IMR-90 (cell line): ENCODE measurements around the gene SLC30A5. TPM values are rescaled to one million over a fixed set of nuclear protein-coding genes. Genes with fewer than 3 reads are reported as not detected.
A peak's percentile ranks its signal among the peaks of the same experiment; 100 is the strongest.
"Not testable (repeated sequence)": the region's sequence is repeated elsewhere in the genome, so short reads cannot be mapped to it uniquely, and the experiment has no call there.

ENCODE experiments used
- ATAC-seq: fragments of 200-7000 bp; cut with Tn5 transposase; 2 replicates; pipeline ENCODE4 v1.9.1; 2020; ENCODE audit warnings: low read depth, mild to moderate bottlenecking, moderate library complexity
- BruUV-seq: library from RNA; stranded (reverse); fragments of 400-500 nt; replicated peaks from 2 replicates; lab custom pipeline; 2021; lab: Mats Ljungman, UMichigan
- CTCF ChIA-PET: fragments of 300-600 bp; formaldehyde crosslinking; extraction: SDS; loops from one replicate; lab custom pipeline; 2021; ENCODE audit warnings: antibody characterized with exemption; lab: Yijun Ruan, JAX
- POLR2A ChIA-PET: fragments of 300-600 bp; sonication (Branson Sonifier 250); formaldehyde crosslinking; loops from one replicate; lab custom pipeline; 2022; ENCODE audit warnings: antibody characterized with exemption; ENCODE audit not compliant: unreplicated experiment; lab: Charles Lee
- DNase-seq: peaks from one replicate; pipeline ENCODE4 v3.0.0; 2013
- H2AFZ ChIP-seq: replicated peaks from 2 replicates; pipeline ENCODE3; 2013; ENCODE audit warnings: low read length, mild to moderate bottlenecking; ENCODE audit not compliant: poor library complexity
- H2AK5ac ChIP-seq: 2 replicates; pipeline ENCODE4 v1.6.1; 2013; ENCODE audit warnings: low read depth, low read length, inconsistent platforms
- H2AK9ac ChIP-seq: replicated peaks from 2 replicates; pipeline ENCODE3; 2013; ENCODE audit warnings: mild to moderate bottlenecking, low read depth, low read length, moderate library complexity; ENCODE audit not compliant: poor library complexity
- H2BK120ac ChIP-seq: 2 replicates; pipeline ENCODE4 v1.6.1; 2013; ENCODE audit warnings: low read depth, low read length, inconsistent platforms
- H2BK15ac ChIP-seq: 3 replicates; pipeline ENCODE4 v1.6.1; 2013; ENCODE audit warnings: low read depth, low read length, inconsistent platforms
- H2BK20ac ChIP-seq: 2 replicates; pipeline ENCODE4 v1.6.1; 2013; ENCODE audit warnings: low read depth, mild to moderate bottlenecking, inconsistent platforms, low read length, moderate library complexity
- H2BK5ac ChIP-seq: 2 replicates; pipeline ENCODE4 v1.6.1; 2013; ENCODE audit warnings: mild to moderate bottlenecking, low read depth, low read length, inconsistent platforms; ENCODE audit not compliant: poor library complexity, severe bottlenecking
- H3K14ac ChIP-seq: replicated peaks from 2 replicates; pipeline ENCODE4 v1.6.1; 2013; ENCODE audit warnings: low read depth, low read length, inconsistent platforms
- H3K18ac ChIP-seq: 2 replicates; pipeline ENCODE4 v1.6.1; 2013; ENCODE audit warnings: low read depth, low read length, control low read depth
- H3K23ac ChIP-seq: 2 replicates; pipeline ENCODE4 v1.6.1; 2013; ENCODE audit warnings: low read depth, low read length, inconsistent platforms
- H3K27ac ChIP-seq: 2 replicates; pipeline ENCODE4 v1.5.1; 2013; ENCODE audit warnings: mild to moderate bottlenecking, control low read depth, low read length; ENCODE audit not compliant: insufficient read depth
- H3K27me3 ChIP-seq: 2 replicates; pipeline ENCODE4 v1.6.1; 2013; ENCODE audit warnings: low read length; ENCODE audit not compliant: control insufficient read depth, insufficient read depth
- H3K36me3 ChIP-seq: 2 replicates; pipeline ENCODE4 v1.6.1; 2013; ENCODE audit warnings: low read length, mixed read lengths; ENCODE audit not compliant: control insufficient read depth, insufficient read depth
- H3K4ac ChIP-seq: 2 replicates; pipeline ENCODE4 v1.6.1; 2013; ENCODE audit warnings: low read depth, low read length, inconsistent platforms
- H3K4me1 ChIP-seq: 2 replicates; pipeline ENCODE4 v1.6.1; 2013; ENCODE audit warnings: low read length, mixed read lengths; ENCODE audit not compliant: control insufficient read depth, insufficient read depth
- H3K4me2 ChIP-seq: 2 replicates; pipeline ENCODE4 v1.6.1; 2013; ENCODE audit warnings: low read depth, mild to moderate bottlenecking, control low read depth, low read length, moderate library complexity
- H3K4me3 ChIP-seq: 2 replicates; pipeline ENCODE4 v1.5.1; 2013; ENCODE audit warnings: low read depth, mild to moderate bottlenecking, control low read depth, low read length, moderate library complexity; ENCODE audit not compliant: insufficient read depth
- H3K56ac ChIP-seq: 2 replicates; pipeline ENCODE4 v1.6.1; 2013; ENCODE audit warnings: low read length, inconsistent platforms; ENCODE audit not compliant: insufficient read depth; ENCODE audit errors: extremely low read depth
- H3K79me1 ChIP-seq, 2 experiments: 2 replicates each; pipeline ENCODE4 v1.6.1; 2013; ENCODE audit warnings: low read length in 2 of 2, inconsistent platforms in 1 of 2, low read depth in 1 of 2
- H3K9ac ChIP-seq: 2 replicates; pipeline ENCODE4 v1.6.1; 2013; ENCODE audit warnings: low read depth, low read length, control low read depth
- H3K9me1 ChIP-seq: 2 replicates; pipeline ENCODE4 v1.6.1; 2013; ENCODE audit warnings: low read length, inconsistent platforms; ENCODE audit not compliant: insufficient read depth
- H3K9me3 ChIP-seq: 2 replicates; pipeline ENCODE4 v1.6.1; 2013; ENCODE audit warnings: low read length; ENCODE audit not compliant: control insufficient read depth, insufficient read depth
- H4K20me1 ChIP-seq: 2 replicates; pipeline ENCODE4 v1.6.1; 2013; ENCODE audit warnings: low read length, inconsistent platforms; ENCODE audit not compliant: insufficient read depth
- H4K5ac ChIP-seq: 2 replicates; pipeline ENCODE4 v1.6.1; 2013; ENCODE audit warnings: mild to moderate bottlenecking, low read depth, low read length, control low read depth
- H4K8ac ChIP-seq, 2 experiments: 2 replicates each; pipeline ENCODE4 v1.6.1; 2013; ENCODE audit warnings: low read depth in 2 of 2, low read length in 2 of 2, control low read depth in 1 of 2, inconsistent platforms in 1 of 2
- H4K91ac ChIP-seq: 2 replicates; pipeline ENCODE4 v1.6.1; 2013; ENCODE audit warnings: low read depth, low read length, inconsistent platforms; ENCODE audit not compliant: insufficient read depth
- MAFK ChIP-seq: IDR thresholded peaks from 2 replicates; pipeline ENCODE4 v1.6.1; 2012; ENCODE audit warnings: low read depth, low read length, improper control_type of control experiment
- WGBS, 2 experiments: methylation state at CpG; one replicate each; pipeline versions ENCODE4 v1.1.5 to v1.1.7; 2013; ENCODE audit warnings: missing lambda C conversion rate in 2 of 2; ENCODE audit not compliant: insufficient read length in 1 of 2; ENCODE audit errors: extremely low coverage in 2 of 2; 5-methylcytosine and 5-hydroxymethylcytosine counted together
- dilution Hi-C: fragments of 300-500 bp; cut with HindIII; formaldehyde crosslinking; loops from one replicate; pipeline ENCODE4 v1.14.3; 2018; ENCODE audit warnings: low sequenced_read_pairs; ENCODE audit not compliant: unreplicated experiment
- in situ Hi-C: fragments of 300-500 bp; cut with MboI; formaldehyde crosslinking; loops from 3 replicates; pipeline ENCODE4 v1.14.3; 2019; ENCODE audit warnings: low sequenced_read_pairs, inconsistent platforms, mixed read lengths
- intact Hi-C: fragments of 100-400 bp; cut with micrococcal nuclease; formaldehyde crosslinking; loops from 2 replicates; pipeline ENCODE4 v1.10.0; 2022
- polyA plus RNA-seq, 3 experiments: library from polyadenylated mRNA; depleted of rRNA; stranded (reverse); fragments of >200 nt; gene quantifications; 2 replicates each; pipeline ENCODE4 v1.2.3, GENCODE V29; 2012; ENCODE audit warnings: low replicate concordance in 1 of 3
- total RNA-seq: library from RNA; depleted of rRNA; stranded (reverse); fragments of >200 nt; gene quantifications from 2 replicates; pipeline ENCODE4 v1.2.3, GENCODE V29; 2012

The SLC30A5 gene
- total and polyA plus RNA-seq, 2 of the 4 experiments (the other 2 are of a cell fraction) = 21.2 to 34.8 TPM

DNA sequence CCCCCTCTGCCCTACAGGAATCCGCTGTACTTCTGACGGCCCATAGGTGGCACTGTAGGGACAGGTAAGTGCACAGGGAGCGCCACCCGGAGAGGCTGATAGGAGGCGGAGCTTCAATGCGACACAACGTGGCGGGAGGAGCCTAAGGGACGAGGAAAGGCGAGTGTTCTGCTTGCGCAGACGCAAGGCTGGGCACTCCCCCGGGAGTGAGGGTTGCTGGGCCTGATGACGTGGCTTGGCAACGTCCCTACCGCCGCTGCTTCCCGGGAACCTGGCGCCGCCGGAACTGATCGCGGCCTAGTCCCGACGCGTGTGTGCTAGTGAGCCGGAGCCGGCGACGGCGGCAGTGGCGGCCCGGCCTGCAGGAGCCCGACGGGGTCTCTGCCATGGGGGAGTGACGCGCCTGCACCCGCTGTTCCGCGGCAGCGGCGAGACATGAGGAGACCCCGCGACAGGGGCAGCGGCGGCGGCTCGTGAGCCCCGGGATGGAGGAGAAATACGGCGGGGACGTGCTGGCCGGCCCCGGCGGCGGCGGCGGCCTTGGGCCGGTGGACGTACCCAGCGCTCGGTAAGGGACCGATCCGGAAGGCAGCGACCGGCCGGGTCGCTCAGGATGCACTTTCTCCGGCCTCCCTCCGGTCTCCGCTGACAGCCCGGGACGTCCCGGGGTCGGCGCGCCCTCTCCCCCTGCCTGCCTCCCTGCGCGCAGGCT lies at the start of gene SLC30A5 (continued):
- TF ChIP-seq MAFK = peak; percentile 29; the same call in 1 of the 2 replicates

DNA sequence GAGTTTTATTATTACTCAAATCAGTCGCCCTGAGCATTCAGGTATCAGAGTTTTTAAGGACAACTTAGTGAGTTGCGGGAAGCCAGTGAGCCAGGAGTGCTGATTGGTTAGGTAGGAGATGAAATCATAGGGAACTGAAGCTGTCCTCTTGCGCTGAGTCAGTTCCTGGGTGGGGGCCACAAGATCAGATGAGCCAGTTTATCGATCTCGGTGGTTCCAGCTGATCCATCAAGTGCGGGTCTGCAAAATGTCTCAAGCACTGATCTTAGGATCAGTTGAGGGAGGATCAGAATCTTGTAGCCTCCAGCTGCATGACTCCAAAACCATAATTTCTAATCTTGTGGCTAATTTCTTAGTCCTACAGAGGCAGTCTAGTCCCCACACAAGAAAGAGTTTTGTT lies 48.6 kb upstream of the SLC30A5 start:
- intact Hi-C loops = loop anchor here (5.0 to 10.0 kb wide), 2 partner anchors 47 to 1880 kb away; partner anchors contain the start of gene SLC30A5
- H2BK5ac ChIP-seq, H2BK120ac ChIP-seq, H3K9me1 ChIP-seq, H2AK5ac ChIP-seq, H3K9ac ChIP-seq, H4K5ac ChIP-seq, H3K56ac ChIP-seq, H2AFZ ChIP-seq, H2AK9ac ChIP-seq, in situ Hi-C loops, H3K9me3 ChIP-seq, H4K91ac ChIP-seq, H3K4me2 ChIP-seq, dilution Hi-C loops, H2BK20ac ChIP-seq, H3K4me3 ChIP-seq, H3K36me3 ChIP-seq, CTCF ChIA-PET, DNase-seq, H3K27ac ChIP-seq, H2BK15ac ChIP-seq, POLR2A ChIA-PET, H3K79me1 ChIP-seq, H3K4ac ChIP-seq, H3K27me3 ChIP-seq, H3K23ac ChIP-seq, H4K20me1 ChIP-seq, H3K18ac ChIP-seq, H3K14ac ChIP-seq, ATAC-seq, BruUV-seq, H4K8ac ChIP-seq, H3K4me1 ChIP-seq: not testable (repeated sequence)
- WGBS, 2 experiments = 100% methylated on average over 1 of the region's 6 CpGs; no CpG with 5 or more reads in 1 of the 2 experiments
